ELR (cell line): ENCODE results near the gene ALLC.

Experiments used
- DNase-seq: peaks from one replicate; pipeline ENCODE4 v3.0.0-alpha.2; 2015; ENCODE audit warnings: low read depth

The ALLC gene

DNA sequence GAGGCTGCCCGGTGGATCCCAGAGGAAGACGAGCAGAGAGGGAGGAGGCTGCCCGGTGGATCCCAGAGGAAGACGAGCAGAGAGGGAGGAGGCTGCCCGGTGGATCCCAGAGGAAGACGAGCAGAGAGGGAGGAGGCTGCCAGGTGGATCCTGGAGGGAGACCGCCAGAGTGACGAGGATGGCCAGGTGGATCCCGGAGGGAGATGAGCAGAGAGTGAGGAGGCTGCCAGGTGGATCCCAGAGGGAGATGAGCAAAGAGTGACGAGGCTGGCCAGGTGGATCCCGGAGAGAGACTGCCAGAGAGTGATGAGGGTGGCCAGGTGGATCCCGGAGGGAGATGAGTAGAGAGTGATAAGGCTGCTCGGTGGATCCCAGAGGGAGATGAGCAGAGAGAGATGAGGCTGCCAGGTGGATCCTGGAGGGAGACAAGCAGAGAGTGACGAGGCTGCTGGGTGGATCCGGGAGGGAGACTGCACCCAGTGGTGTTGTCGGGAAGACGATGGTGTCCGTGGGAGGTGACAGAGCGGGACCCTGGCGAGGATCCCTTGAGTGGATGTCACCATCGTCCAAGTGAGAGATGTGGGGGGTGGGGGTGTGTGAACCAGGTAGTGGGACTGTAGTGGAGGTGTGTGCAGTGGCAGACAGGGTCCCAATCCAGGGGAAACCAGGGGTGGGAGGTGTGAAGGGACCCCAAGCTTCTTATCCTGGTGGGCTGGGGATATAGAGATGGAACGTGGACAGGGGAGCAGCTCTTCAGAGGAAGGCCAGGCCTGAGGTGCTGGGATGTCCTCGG lies 67.7 kb downstream of the ALLC start:
- no peak for DNase-seq

GRCh38 chr2:3726511-3726910 lies 68.5 kb downstream of the ALLC start:
- DNase-seq: no peak

GRCh38 chr2:3727397-3728045 lies 69.5 kb downstream of the ALLC start:
- DNase-seq: no peak

DNA sequence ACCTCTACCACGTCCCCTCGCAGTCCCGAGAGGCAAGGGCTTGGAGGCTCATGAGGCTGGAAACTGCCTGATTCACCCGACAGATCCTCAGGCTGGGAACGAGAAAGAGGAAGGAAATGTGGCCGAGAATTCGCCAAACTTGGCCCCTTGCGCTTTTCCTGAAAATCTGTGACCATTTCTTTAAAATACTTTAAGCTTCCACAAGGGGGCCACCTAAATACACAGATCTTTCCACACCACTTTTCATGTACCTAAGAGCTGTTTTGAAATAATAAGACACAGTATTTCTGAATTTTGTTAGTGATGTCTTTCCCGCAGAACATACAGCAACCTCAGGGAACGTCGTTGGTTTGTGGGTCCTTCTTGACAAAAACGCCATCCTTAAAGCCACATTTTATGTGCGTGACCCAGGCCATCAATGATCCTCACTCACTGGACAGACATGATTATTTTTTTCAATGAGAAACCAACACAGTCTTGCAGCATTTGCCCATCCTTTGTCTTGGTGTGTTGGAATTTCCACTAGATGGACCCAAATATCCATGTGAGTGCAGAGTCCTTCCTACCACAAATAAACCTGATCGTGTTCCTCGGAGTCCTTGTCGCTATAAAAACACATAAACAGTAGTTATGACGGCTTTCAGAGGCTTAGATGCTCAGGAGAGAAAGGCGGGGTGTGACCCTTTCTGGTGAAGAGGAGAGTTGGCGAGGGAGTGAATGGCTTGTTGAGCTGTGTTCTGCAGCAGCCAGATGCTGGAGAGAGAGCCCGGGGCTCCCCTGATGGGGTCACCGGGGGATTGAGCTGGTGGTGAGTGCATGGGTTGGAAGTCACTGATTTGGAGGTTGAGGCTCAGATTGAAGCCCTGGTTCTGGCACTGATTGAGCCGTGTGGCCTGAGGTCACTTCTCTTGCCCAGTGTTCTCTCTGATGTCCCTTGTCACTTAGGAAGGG lies 70.4 kb downstream of the ALLC start:
- peak; percentile 57 for DNase-seq

- no peak for DNase-seq
Measured at GRCh38 chr2:3729055-3729448, 71.1 kb downstream of the ALLC start.

DNA sequence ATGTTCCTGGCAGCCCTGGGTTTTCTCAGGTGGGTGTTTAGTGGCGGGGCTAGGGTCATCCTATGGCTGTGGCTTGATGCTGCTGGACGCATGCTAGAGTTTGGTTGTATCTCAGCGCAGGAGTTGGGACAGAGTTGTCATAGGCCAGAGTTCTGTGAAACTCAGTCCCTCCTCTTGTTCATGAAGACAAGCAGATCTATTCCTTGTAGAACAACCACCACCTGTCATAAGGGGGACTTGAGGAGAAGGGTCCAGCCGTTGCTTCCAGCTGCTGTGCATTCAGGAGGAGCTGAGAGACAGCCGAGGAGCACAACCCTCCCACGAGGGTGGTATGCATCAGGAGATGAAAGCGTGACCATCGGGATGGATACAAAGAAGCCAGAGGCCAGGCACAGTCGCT lies 71.8 kb downstream of the ALLC start:
- no peak for DNase-seq

GRCh38 chr2:3730646-3731045 lies 72.6 kb downstream of the ALLC start:
- DNase-seq: peak; percentile 58

GRCh38 chr2:3731829-3732228 lies 73.8 kb downstream of the ALLC start:
- DNase-seq: no peak

GRCh38 chr2:3736112-3736511 lies 78.1 kb downstream of the ALLC start:
- no peak for DNase-seq

DNA sequence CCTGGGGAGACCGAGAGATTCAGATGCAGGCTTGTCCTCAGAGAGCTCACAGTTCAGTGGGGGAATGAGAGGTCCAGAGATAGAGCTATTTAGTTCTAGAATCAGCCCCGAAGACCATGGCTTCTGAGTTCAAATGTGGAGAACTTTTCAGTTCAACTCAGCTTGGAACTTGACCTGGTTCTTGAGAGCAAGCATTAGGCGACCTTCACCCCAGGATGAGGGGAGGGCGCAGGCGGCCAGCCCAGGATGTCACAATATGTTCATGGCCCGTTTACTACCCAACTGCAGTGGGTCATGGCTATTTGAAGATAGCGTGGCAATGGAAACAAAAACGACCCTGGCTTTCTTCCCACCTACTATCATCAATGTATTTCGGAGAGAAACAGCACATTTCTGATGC lies 79.1 kb downstream of the ALLC start:
- DNase-seq: no peak

DNA sequence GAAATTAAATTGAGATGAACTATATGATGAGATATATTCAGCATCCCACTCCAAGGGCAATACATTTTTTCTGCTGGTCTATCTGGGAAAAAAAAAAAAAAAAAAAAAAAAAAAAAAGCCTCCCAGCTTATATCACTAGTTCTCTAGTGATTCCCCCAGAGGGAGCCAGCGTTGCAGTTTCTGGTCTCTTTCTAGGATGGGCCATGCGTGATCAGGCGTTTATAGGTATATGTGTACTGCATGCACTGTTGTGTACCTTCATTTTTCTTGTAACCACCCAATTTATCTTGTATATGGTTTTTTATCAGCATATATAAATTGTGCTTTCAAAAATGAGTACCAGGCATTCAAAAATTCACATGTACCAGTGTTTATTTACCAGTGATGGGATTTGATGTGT lies 80.5 kb downstream of the ALLC start:
- peak; percentile 46 for DNase-seq

GRCh38 chr2:3739313-3739712 lies 81.3 kb downstream of the ALLC start:
- no peak for DNase-seq

GRCh38 chr2:3741396-3741795 lies 83.4 kb downstream of the ALLC start:
- no peak for DNase-seq

GRCh38 chr2:3741867-3742602 lies 84.0 kb downstream of the ALLC start:
- DNase-seq: no peak

GRCh38 chr2:3742743-3743508 lies 84.9 kb downstream of the ALLC start:
- no peak for DNase-seq

GRCh38 chr2:3743951-3744555 lies 86.1 kb downstream of the ALLC start:
- no peak for DNase-seq

- no peak for DNase-seq
Measured at GRCh38 chr2:3745920-3746319, 87.9 kb downstream of the ALLC start.

- DNase-seq: no peak
Measured at GRCh38 chr2:3747032-3747654, 89.1 kb downstream of the ALLC start.

GRCh38 chr2:3747826-3748225 lies 89.8 kb downstream of the ALLC start:
- no peak for DNase-seq

DNA sequence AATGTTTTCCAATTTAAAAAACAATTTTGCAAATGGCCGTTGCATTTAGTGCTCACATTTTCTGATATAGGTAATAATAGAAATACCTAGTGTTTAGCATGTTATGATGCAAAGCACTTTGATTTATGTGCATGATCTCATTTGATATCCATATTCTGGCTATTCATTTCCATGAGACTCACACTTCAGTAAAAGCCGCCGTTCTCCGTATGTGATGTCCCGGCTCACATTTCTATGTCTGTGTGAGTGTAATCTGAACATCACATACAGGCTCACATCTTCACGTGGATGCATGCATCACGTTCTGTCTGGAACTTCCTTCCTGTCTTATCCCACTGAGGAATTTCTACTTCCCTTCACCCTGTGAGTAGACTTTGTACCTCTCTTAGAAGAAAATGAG lies 91.2 kb downstream of the ALLC start:
- no peak for DNase-seq
